HG02610 (cell line): ENCODE measurements around the gene MYO15B.

ENCODE experiments used
- ATAC-seq: cut with Tn5 transposase; IDR thresholded peaks from one replicate; pipeline ENCODE4 v1.9.1; 2021; ENCODE audit warnings: mild to moderate bottlenecking, moderate library complexity; ENCODE audit not compliant: unreplicated experiment

MYO15B gene

GRCh38 chr17:75587675-75588595 is at the start of gene MYO15B:
TSS of gene MYO15B (plus strand) at chr17:75587800. CDS start at chr17:75588058, 258 bp downstream.
- ATAC-seq: no peak

GRCh38 chr17:75539967-75540729 is 47.5 kb upstream of the MYO15B start:
- no peak for ATAC-seq

- ATAC-seq: no peak
Observed at GRCh38 chr17:75540923-75541503, 46.6 kb upstream of the MYO15B start.

- ATAC-seq: no peak
Observed at GRCh38 chr17:75542229-75542628, 45.4 kb upstream of the MYO15B start.

- ATAC-seq: no peak
Observed at GRCh38 chr17:75542728-75543336, 44.8 kb upstream of the MYO15B start.

- no peak for ATAC-seq
Observed at GRCh38 chr17:75544250-75544649, 43.4 kb upstream of the MYO15B start.

- ATAC-seq: no peak
Observed at GRCh38 chr17:75546181-75546580, 41.4 kb upstream of the MYO15B start.

- ATAC-seq: no peak
Observed at GRCh38 chr17:75547091-75547490, 40.5 kb upstream of the MYO15B start.

GRCh38 chr17:75548813-75549212 is 38.8 kb upstream of the MYO15B start:
- ATAC-seq: no peak

GRCh38 chr17:75549246-75550138 is 38.1 kb upstream of the MYO15B start:
- ATAC-seq: no peak

- ATAC-seq: no peak
Observed at GRCh38 chr17:75550139-75550465, 37.5 kb upstream of the MYO15B start.

GRCh38 chr17:75551266-75551665 is 36.3 kb upstream of the MYO15B start:
- ATAC-seq: no peak

- ATAC-seq: no peak
Observed at GRCh38 chr17:75552425-75553294, 34.9 kb upstream of the MYO15B start.

GRCh38 chr17:75553295-75554110 is 34.1 kb upstream of the MYO15B start:
- ATAC-seq: no peak

GRCh38 chr17:75555679-75556153 is 31.9 kb upstream of the MYO15B start:
- ATAC-seq: no peak

GRCh38 chr17:75557075-75557851 is 30.3 kb upstream of the MYO15B start:
- no peak for ATAC-seq

GRCh38 chr17:75557852-75558665 is 29.5 kb upstream of the MYO15B start:
- ATAC-seq: no peak
